GM19035 (cell line): ENCODE data around the gene GPC4.
"Not testable (repeated sequence)": the region's sequence is repeated elsewhere in the genome, so short reads cannot be mapped to it uniquely, and the experiment has no call there.

Source experiments
- ATAC-seq: cut with Tn5 transposase; IDR thresholded peaks from one replicate; pipeline ENCODE4 v1.9.1; 2021; ENCODE audit not compliant: unreplicated experiment

Gene GPC4

GRCh38 chrX:133369065-133369464 is 46.2 kb downstream of the GPC4 start:
- ATAC-seq, result no peak

- no peak for ATAC-seq
These were observed 48.6 kb downstream of the GPC4 start for GRCh38 chrX:133366735-133367134.

DNA sequence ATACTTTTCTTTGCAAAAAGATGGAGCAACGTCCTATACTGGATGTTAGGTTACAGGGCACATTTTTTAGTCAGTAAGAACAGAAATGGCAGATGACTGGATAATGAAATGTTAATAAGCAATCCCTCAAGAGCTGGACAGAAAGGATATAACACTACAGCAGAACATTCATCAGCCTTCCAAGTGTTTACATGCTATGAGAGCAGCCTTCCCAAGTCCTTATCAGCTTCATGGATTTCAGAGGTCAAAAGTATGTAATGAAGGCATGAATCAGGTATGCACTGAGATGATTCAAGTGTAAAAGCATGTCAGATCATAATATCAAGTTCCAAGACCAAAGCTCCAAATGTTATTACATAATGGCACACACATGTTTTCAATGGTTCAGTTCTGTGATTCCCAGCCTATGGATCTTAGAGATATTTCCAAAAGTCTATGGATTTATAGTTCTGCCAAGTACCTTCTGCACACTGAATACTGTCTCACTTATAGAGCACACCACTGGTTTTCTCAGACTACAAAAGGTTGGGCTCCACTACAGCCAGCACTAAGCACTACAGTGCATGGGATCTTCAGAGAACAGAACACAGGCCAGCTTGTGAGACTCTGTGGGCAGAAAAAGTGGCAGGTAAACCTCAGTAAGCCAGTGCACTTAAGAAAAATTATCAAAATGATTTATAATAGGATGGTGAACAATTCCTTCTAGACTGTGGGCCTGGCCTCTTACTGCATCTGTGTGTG is 49.2 kb downstream of the GPC4 start:
- no peak for ATAC-seq

- no peak for ATAC-seq
These were observed 50.4 kb downstream of the GPC4 start for GRCh38 chrX:133364865-133365264.

DNA sequence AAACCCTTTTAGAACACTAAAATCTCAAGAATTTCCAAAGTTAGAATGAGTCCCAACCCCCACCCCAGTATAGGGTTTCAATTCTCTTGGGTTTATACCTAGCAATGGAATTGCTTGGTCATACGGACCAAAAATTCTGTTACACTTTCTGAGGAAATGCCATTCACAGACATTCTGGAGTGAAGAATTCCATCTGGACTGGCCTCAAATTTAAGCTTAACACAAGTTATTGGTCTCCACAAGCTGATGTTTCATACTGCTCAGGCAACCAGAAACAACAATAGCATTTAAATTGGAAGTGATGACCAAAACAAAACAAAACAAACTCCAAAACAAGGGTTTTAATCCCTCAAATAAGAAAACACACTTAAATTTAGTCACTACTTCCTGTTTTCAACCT is 51.1 kb downstream of the GPC4 start:
- no peak for ATAC-seq

- no peak for ATAC-seq
These were observed 52.8 kb downstream of the GPC4 start for GRCh38 chrX:133362538-133362937.

DNA sequence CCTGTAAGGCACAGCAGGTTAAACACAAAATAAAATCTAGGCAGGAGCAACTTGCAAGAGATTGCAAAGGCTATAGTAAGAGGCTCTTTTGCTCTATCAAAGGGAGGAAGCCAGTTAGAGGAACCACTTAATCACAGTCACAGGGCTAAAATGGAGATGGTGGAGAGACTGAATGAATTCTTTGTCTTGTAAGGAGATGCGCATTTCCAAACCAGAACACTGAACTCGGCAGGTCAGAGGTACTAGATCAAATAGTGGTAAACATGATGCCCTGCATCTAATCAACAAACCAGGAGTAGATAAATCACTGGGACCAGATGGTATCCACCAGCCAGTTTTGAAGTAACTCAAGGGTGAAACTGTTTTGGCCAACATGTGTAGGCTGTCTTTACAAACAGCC is 55.8 kb downstream of the GPC4 start:
- no peak for ATAC-seq

- ATAC-seq, result no peak
These were observed 62.1 kb downstream of the GPC4 start for GRCh38 chrX:133353233-133353632.

DNA sequence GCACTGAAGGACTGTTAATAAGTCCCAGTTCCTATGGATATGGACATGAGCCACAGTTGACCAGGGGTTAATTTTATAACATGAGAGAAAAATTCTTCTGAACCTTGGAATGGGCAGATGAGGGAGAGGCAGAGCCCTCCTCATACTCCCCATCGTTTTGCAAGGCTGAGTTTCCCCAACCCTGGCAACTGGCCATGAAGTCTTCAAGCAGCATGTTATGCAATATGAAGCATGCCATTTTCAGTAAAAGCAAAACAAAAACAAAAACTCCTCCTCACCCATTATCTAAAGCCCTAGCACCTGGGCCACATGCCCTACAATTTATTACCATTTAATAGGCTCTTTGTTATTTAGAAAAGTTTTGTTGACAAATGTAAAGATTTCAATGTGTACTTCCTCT is 64.5 kb downstream of the GPC4 start:
- no peak for ATAC-seq

- no peak for ATAC-seq
These were observed 69.3 kb downstream of the GPC4 start for GRCh38 chrX:133346026-133346425.

GRCh38 chrX:133339566-133339965 is 75.7 kb downstream of the GPC4 start:
- no peak for ATAC-seq

GRCh38 chrX:133337250-133337649 is 78.0 kb downstream of the GPC4 start:
- ATAC-seq, result no peak

DNA sequence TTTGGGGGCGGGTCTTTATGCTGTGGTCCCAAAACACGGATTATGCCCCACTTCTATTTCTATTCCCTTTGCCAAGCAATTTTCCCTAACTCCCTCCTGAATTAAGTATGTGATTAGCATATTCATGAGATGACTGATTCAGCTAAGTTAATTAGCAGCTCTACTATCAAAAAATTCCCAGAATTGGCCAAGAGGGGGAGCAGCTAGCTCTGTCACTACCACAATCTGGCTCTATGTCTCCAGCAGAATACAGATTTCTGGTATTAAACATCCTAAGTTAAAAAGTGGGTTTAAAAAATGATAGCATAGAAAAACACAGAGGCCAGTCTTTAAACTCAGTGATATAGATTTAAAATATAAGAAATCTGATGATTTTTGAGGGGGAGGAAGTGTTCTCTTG is 80.3 kb downstream of the GPC4 start:
- no peak for ATAC-seq

DNA sequence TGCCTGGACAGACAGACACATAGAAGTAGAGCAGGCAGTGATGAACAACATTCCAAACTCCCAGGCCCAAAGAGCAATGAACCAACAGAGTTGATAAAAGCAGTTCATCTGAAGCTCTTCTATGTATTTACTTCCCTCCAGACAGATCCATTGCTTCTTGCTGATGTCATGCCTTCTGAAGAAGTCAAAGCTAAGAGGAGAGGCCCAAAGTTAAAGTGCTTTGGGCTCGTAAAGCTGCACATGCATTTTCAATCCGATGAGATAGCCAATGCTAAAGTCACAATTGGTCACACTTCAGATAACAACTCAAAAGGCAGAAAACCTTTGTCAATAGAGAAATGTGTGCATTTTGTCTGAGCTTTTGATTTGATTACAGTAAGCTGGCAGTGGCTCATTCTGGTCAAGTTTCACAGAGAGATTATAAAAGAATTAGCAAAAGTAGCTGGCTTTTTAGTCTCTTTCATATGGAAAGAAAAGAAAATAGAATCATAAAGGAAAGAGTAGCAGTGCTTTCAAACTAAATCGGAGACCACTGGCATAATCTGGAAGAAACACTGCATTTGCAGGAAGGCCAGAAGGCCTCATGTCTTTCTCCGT is 82.0 kb downstream of the GPC4 start:
- ATAC-seq, result no peak

DNA sequence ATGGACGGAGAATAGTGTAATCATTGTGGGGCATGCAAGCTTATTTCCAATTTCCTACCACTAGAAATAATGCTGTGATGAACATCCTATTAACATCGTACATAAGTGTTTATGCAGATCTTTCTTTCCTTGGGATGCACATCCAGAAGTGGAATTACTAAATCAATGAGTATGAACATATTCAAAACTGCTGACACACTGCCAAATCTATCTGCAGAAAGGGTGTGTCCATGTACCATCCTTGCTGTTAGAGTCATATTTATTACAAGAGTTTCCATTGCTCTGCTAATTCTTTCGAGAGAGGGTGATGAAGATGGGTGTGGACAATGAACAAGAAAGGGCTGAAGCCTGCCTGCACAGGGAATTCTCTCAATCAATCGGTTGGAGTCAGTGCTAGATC is 82.6 kb downstream of the GPC4 start:
- no peak for ATAC-seq

DNA sequence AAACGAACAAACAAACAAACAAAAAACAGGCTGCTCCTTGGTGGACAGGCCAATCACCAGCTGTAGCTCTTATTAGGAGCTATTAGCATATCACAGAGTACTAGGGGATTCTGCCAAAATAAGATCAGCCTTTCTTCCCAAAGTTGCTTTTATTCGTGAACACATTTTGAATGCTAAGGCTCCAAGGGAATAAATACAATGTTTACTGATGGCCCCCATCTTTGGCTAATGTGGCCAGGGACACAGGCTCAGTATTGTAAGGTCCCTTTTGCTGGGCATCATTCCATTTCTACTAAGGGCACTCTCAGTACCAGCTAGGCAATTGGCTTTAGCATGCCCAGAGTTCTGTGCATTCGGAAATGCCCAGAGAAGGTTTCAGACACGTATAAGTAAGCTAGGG is 84.3 kb downstream of the GPC4 start:
- ATAC-seq, result no peak

DNA sequence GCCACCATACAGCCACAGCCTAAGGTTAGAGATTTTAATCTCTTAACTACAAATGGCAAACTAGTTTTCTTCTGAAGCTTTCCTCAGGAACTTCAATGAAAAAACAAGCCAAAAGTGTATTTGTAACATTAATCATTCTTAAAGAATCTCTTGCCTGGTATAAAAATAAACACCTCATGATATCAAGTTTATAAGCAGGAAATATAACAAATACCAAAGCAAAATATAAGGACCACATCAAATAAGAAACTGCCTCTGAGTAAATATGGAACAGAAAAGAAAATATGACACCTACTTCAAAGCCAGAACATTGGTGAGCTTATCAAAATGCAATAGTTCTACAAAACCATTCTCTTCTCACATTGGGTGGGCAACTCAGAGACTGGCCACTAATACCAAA is 89.9 kb downstream of the GPC4 start:
- ATAC-seq, result no peak

DNA sequence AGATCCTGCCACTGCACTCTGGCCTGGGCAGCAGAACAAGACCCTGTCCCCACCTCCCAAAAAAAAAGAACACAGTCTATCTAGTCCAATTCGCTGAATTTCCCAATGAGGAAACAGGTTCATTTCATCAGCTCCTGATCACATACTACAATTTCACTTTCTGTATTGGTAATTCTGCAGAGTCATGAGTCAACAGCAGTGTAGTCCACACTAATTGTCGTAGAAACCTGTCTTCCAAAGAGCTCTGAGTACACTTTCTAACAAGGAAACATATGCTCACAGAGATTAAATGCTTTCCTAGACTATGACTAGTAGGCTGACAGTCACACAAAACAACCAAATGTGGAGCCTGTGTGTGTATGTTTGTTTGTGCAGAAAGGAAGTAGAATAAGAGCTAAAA is 91.9 kb downstream of the GPC4 start:
- ATAC-seq, result no peak

DNA sequence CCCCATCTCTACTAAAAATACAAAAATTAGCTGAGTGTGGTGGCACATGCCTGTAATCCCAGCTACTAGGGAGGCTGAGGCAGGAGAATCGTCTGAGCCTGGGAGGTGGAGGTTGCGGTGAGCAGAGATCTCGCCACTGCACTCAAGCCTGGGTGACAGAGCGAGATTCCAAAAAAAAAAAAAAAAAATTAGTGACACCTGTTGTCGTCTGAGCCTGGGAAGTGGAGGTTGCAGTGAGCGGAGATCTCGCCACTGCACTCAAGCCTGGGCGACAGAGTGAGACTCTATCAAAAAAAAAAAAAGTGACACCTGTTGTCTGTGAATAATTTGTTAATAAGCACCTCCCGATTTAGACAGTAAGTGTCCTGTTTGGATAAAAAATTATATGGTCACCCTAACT is 93.0 kb downstream of the GPC4 start:
- ATAC-seq, result not testable (repeated sequence)

DNA sequence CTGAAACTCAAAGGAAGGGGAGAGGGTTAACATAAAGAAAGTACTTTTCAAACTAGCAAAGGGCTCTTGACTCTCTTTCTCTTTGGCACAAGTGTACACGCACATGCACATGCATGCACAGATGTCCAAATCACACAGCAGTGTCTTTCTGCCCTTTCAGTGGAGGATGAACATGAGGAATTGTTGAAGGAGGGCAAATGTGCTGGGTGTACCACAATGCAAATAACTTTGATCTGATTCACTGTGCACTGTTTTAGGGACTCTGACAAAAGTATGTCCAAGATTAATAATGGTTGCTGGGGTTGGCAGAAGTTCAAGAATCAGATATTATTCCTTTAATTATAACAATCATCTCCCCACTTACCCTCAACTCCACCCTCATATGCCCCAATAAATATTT is 93.8 kb downstream of the GPC4 start:
- ATAC-seq, result no peak

DNA sequence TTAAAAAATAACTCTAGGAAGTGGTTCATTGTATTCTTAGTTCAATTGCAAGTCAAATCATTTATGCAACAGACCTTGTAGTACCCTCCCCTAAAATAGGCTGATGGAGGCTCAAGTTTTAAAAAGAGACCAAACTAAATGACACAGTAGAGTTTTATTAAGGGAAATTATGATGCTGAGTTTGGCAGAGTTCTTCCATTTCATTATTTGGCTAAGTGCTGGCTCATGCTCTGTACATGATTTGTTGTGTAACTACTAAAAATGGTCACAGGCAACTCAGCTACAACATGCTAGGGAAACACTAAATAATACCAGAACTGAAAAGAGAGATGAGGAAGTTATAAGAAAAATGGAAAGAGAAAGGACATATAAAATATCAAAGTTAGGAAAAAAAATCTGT is 101.0 kb downstream of the GPC4 start:
- ATAC-seq, result no peak

- ATAC-seq, result no peak
These were observed 106.8 kb downstream of the GPC4 start for GRCh38 chrX:133308499-133308897.
